Stimulated activated naive CD8-positive, alpha-beta T cell treated with anti-CD3 and anti-CD28 coated beads, Interleukin-15, Interleukin-2, amounts not matched to agents 100 ng/mL and 50 ng/mL, for 24 hours (primary cell): ENCODE data around the gene IPO4.
A peak's percentile ranks its signal among the peaks of the same experiment; 100 is the strongest.

Source experiments
- H3K27ac Mint-ChIP-seq: one replicate; pipeline ENCODE4 v1.8.0; 2021; ENCODE audit warnings: mild to moderate bottlenecking, mixed read lengths
- H3K27me3 Mint-ChIP-seq: one replicate; pipeline ENCODE4 v1.8.0; 2021; ENCODE audit warnings: mixed read lengths
- H3K36me3 Mint-ChIP-seq: one replicate; pipeline ENCODE4 v1.8.0; 2021; ENCODE audit warnings: low read depth, mixed read lengths
- H3K4me1 Mint-ChIP-seq: one replicate; pipeline ENCODE4 v1.8.0; 2021; ENCODE audit warnings: low read depth, mixed read lengths
- H3K4me3 Mint-ChIP-seq: one replicate; pipeline ENCODE4 v1.8.0; 2021; ENCODE audit warnings: mild to moderate bottlenecking, mixed read lengths
- H3K9me3 Mint-ChIP-seq: one replicate; pipeline ENCODE4 v1.8.0; 2021; ENCODE audit warnings: mixed read lengths

The IPO4 gene

GRCh38 chr14:24130717-24131548, 57.7 kb downstream of the IPO4 start:
- Mint-ChIP-seq H3K27me3 (no peaks in the 10 kb centered on the region), H3K9me3 (no peaks in the 10 kb centered on the region), H3K27ac (peak overlapping the region; percentile 33)

GRCh38 chr14:24130380-24130716, 58.3 kb downstream of the IPO4 start, which contains the start of gene FITM1:
Gene FITM1, plus strand, starts transcription at chr14:24130659. Its CDS starts 905 bp downstream, at chr14:24131564.
- Mint-ChIP-seq H3K9me3 (no peaks in the 10 kb centered on the region), H3K4me3 (no peak within 1 kb of the TSS), H3K27me3 (no peaks in the 10 kb centered on the region), H3K36me3 (no peaks in the 10 kb centered on the region), H3K27ac (peak within 1 kb of the TSS; percentile 33), H3K4me1 (peaks cover 22% of the 10 kb centered on the region)

More at GRCh38 chr14:24130717-24131548, 57.7 kb downstream of the IPO4 start:
- Mint-ChIP-seq H3K4me3 (no peak overlapping the region), H3K36me3 (no peaks in the 10 kb centered on the region), H3K4me1 (peaks cover 25% of the 10 kb centered on the region)
